Activated gamma-delta T cell (primary cell): ENCODE data around the gene BIRC5.

ENCODE experiments used
- DNase-seq: peaks from one replicate; lab custom pipeline; 2025; lab: John Stamatoyannopoulos, UW

Gene BIRC5

GRCh38 chr17:78255953-78256706, 42.1 kb downstream of the BIRC5 start:
- no peak for DNase-seq

GRCh38 chr17:78256707-78257591, 42.9 kb downstream of the BIRC5 start:
- DNase-seq: no peak

GRCh38 chr17:78257810-78258322, 43.8 kb downstream of the BIRC5 start:
- no peak for DNase-seq

GRCh38 chr17:78258323-78259191, 44.5 kb downstream of the BIRC5 start:
- no peak for DNase-seq

GRCh38 chr17:78259192-78259554, 45.1 kb downstream of the BIRC5 start:
- no peak for DNase-seq

GRCh38 chr17:78263063-78263735, 49.1 kb downstream of the BIRC5 start:
- DNase-seq: no peak

GRCh38 chr17:78263736-78264340, 49.8 kb downstream of the BIRC5 start:
- DNase-seq: no peak

GRCh38 chr17:78264590-78264989, 50.5 kb downstream of the BIRC5 start:
- DNase-seq: no peak

GRCh38 chr17:78265121-78265520, 51.1 kb downstream of the BIRC5 start:
- DNase-seq: no peak

GRCh38 chr17:78266231-78266631, 52.2 kb downstream of the BIRC5 start:
- no peak for DNase-seq

GRCh38 chr17:78266771-78267170, 52.7 kb downstream of the BIRC5 start:
- DNase-seq: no peak

- no peak for DNase-seq
Measured at GRCh38 chr17:78267253-78268073, 53.4 kb downstream of the BIRC5 start.

- DNase-seq: no peak
Measured at GRCh38 chr17:78268191-78268874, 54.3 kb downstream of the BIRC5 start.

- no peak for DNase-seq
Measured at GRCh38 chr17:78268951-78269905, 55.2 kb downstream of the BIRC5 start.

GRCh38 chr17:78269955-78270381, 55.9 kb downstream of the BIRC5 start:
- DNase-seq: no peak

- no peak for DNase-seq
Measured at GRCh38 chr17:78271419-78272170, 57.5 kb downstream of the BIRC5 start.

- no peak for DNase-seq
Measured at GRCh38 chr17:78272181-78272913, 58.3 kb downstream of the BIRC5 start.
